Prostate gland (tissue), 2 donors: ENCODE measurements around the gene FAM120AOS. TPM values are rescaled to one million over a fixed set of nuclear protein-coding genes. Genes with fewer than 3 reads are reported as not detected.

ENCODE experiments used
- DNase-seq: peaks from one replicate; pipeline ENCODE4 v3.0.0-alpha.2; 2019; ENCODE audit warnings: low spot score
- H3K27ac ChIP-seq, 2 donors: fragments of 200-600 bp; sonication (generic); 2 replicates each; pipeline ENCODE4 v1.5.1; 2017 to 2019
- H3K27me3 ChIP-seq: fragments of 200-600 bp; sonication (generic); replicated peaks from 2 replicates; pipeline ENCODE4 v1.5.1; 2019; ENCODE audit not compliant: insufficient read depth
- H3K36me3 ChIP-seq, 2 donors: fragments of 200-600 bp; sonication (generic); 1 replicate in 1 of 2; 2 replicates in 1 of 2; pipeline versions ENCODE4 v1.5.1 to v1.8.1; 2017 to 2019
- H3K4me1 ChIP-seq: fragments of 200-600 bp; sonication (generic); replicated peaks from 2 replicates; pipeline ENCODE4 v1.5.1; 2019
- H3K4me3 ChIP-seq, 2 donors: fragments of 200-600 bp; sonication (generic); 2 replicates each; pipeline ENCODE4 v1.5.1; 2017 to 2019
- H3K9me3 ChIP-seq: fragments of 200-600 bp; sonication (generic); 2 replicates; pipeline ENCODE4 v1.5.1; 2017
- POLR2A ChIP-seq: fragments of 450-650 bp; IDR thresholded peaks from one replicate; pipeline ENCODE4 v1.6.1; 2016; ENCODE audit warnings: antibody characterized with exemption, mild to moderate bottlenecking
- POLR2AphosphoS5 ChIP-seq: sonication (generic); formaldehyde crosslinking; IDR thresholded peaks from one replicate; pipeline ENCODE4 v1.6.1; 2017; ENCODE audit warnings: antibody characterized with exemption
- WGBS: methylation state at CpG from one replicate; pipeline ENCODE4 v1.1.5; 2018; 5-methylcytosine and 5-hydroxymethylcytosine counted together
- intact Hi-C: fragments of 100-400 bp; cut with DNase I; formaldehyde crosslinking; loops from one replicate; pipeline ENCODE4 v1.14.2; 2022
- total RNA-seq, 2 donors: library from RNA; depleted of rRNA; stranded (reverse); fragments of >200 nt; gene quantifications; one replicate each; pipeline ENCODE4 v1.1.0, GENCODE V29; 2016
- TF ChIP-seq, protein P1 (sequence below), 4 experiments: fragments of 200-600 bp in 2 of 4; fragments of 450-650 bp in 2 of 4; sonication (generic) in 2 of 4; IDR thresholded peaks; 1 replicate in 3 of 4; 2 replicates in 1 of 4; pipeline ENCODE4 v1.5.1; 2016 to 2019; ENCODE audit warnings: antibody characterized with exemption in 4 of 4, mild to moderate bottlenecking in 2 of 4, moderate library complexity in 2 of 4

FAM120AOS gene
- total RNA-seq, 2 donors from 2014 or later = 60.7 to 83.8 TPM

- intact Hi-C loops = no loop called here
- DNase-seq = no peak
- no peaks in the 10 kb centered on the region for H3K27me3 ChIP-seq
- WGBS = 64% methylated on average over 5 of the region's 5 CpGs
- no peak overlapping the region for H3K4me3 ChIP-seq
- no peaks in the 10 kb centered on the region for H3K4me1 ChIP-seq
- no peaks in the 10 kb centered on the region for H3K36me3 ChIP-seq
- TF ChIP-seq, protein P1, sequence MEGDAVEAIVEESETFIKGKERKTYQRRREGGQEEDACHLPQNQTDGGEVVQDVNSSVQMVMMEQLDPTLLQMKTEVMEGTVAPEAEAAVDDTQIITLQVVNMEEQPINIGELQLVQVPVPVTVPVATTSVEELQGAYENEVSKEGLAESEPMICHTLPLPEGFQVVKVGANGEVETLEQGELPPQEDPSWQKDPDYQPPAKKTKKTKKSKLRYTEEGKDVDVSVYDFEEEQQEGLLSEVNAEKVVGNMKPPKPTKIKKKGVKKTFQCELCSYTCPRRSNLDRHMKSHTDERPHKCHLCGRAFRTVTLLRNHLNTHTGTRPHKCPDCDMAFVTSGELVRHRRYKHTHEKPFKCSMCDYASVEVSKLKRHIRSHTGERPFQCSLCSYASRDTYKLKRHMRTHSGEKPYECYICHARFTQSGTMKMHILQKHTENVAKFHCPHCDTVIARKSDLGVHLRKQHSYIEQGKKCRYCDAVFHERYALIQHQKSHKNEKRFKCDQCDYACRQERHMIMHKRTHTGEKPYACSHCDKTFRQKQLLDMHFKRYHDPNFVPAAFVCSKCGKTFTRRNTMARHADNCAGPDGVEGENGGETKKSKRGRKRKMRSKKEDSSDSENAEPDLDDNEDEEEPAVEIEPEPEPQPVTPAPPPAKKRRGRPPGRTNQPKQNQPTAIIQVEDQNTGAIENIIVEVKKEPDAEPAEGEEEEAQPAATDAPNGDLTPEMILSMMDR (IDR thresholded peaks at IDR 0.05) = no peak
- TF ChIP-seq POLR2AphosphoS5 (no peak), POLR2A (no peak)
- H3K9me3 ChIP-seq = no peaks in the 10 kb centered on the region
- no peak overlapping the region for H3K27ac ChIP-seq
These were observed 38.9 kb upstream of the FAM120AOS start for GRCh38 chr9:93492327-93492726.

GRCh38 chr9:93491593-93492232, 38.3 kb upstream of the FAM120AOS start:
- DNase-seq = no peak
- H3K4me1 ChIP-seq = no peaks in the 10 kb centered on the region
- no peak overlapping the region for H3K4me3 ChIP-seq
- 87% methylated on average over 3 of the region's 3 CpGs for whole genome bisulfite sequencing
- intact Hi-C loops = no loop called here
- H3K27me3 ChIP-seq = no peaks in the 10 kb centered on the region
- H3K27ac ChIP-seq = no peak overlapping the region
- TF ChIP-seq POLR2A = no peak
- no peaks in the 10 kb centered on the region for H3K36me3 ChIP-seq
- H3K9me3 ChIP-seq = no peaks in the 10 kb centered on the region

- H3K9me3 ChIP-seq = no peaks in the 10 kb centered on the region
- DNase-seq = no peak
- 96% methylated on average over 5 of the region's 5 CpGs for WGBS
- no peaks in the 10 kb centered on the region for H3K4me1 ChIP-seq
- H3K4me3 ChIP-seq = no peak overlapping the region
- TF ChIP-seq, protein P1 (IDR thresholded peaks at IDR 0.05) = no peak
- TF ChIP-seq POLR2A (no peak), POLR2AphosphoS5 (no peak)
- intact Hi-C loops = loop anchor here (5.0 kb wide), 1 partner anchor 44 kb away; no protein-coding TSS in a partner anchor
- no peaks in the 10 kb centered on the region for H3K27me3 ChIP-seq
- no peak overlapping the region for H3K27ac ChIP-seq
- H3K36me3 ChIP-seq = no peaks in the 10 kb centered on the region
These were observed 34.9 kb upstream of the FAM120AOS start for GRCh38 chr9:93488244-93488643.

DNA sequence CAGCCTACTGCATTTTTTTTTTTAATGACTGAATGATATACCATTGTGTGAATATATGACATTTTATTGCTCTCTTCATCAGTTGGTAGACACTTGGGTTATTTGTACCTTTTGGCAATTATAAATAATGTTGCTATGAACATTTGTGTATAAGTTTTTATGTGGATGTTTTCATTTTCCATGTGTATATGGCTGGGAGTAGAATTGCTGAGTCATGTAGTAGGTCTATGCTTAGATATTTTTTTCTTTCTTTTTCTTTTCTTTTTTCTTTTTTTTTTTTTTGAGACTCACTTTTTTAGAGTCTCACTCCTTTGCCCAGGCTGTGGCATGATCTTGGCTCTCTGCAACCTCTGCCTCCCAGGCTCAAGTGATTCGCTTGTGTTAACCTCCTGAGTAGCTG, 32.9 kb upstream of the FAM120AOS start:
- no peaks in the 10 kb centered on the region for H3K4me1 ChIP-seq
- intact Hi-C loops = loop anchor here (5.0 kb wide), 1 partner anchor 46 kb away; no protein-coding TSS in a partner anchor
- H3K36me3 ChIP-seq = no peaks in the 10 kb centered on the region
- no peak overlapping the region for H3K4me3 ChIP-seq
- 100% methylated on average over 1 of the region's 1 CpG for WGBS
- no peaks in the 10 kb centered on the region for H3K27me3 ChIP-seq
- no peaks in the 10 kb centered on the region for H3K9me3 ChIP-seq
- TF ChIP-seq POLR2AphosphoS5 (no peak), POLR2A (no peak)
- TF ChIP-seq, protein P1 (IDR thresholded peaks at IDR 0.05) = no peak
- H3K27ac ChIP-seq = no peak overlapping the region
- no peak for DNase-seq

- TF ChIP-seq, protein P1 (IDR thresholded peaks at IDR 0.05) = no peak
- TF ChIP-seq POLR2A = no peak
- no peak for TF ChIP-seq POLR2AphosphoS5
- Histone ChIP-seq H3K4me3 (no peak overlapping the region), H3K27me3 (no peaks in the 10 kb centered on the region), H3K9me3 (no peaks in the 10 kb centered on the region), H3K27ac (no peak overlapping the region), H3K36me3 (no peaks in the 10 kb centered on the region), H3K4me1 (no peaks in the 10 kb centered on the region)
- intact Hi-C loops = no loop called here
- WGBS = 82% methylated on average over 2 of the region's 2 CpGs
- DNase-seq = no peak
These were observed 30.1 kb upstream of the FAM120AOS start for GRCh38 chr9:93483497-93483896.
